Mucosa of descending colon (tissue), 3 donors: ENCODE results near the gene MIF4GD. TPM values are rescaled to one million over a fixed set of nuclear protein-coding genes. Genes with fewer than 3 reads are reported as not detected.
A peak's percentile ranks its signal among the peaks of the same experiment; 100 is the strongest.
"Not testable (repeated sequence)": the region's sequence is repeated elsewhere in the genome, so short reads cannot be mapped to it uniquely, and the experiment has no call there.

Source experiments
- ATAC-seq: fragments of 200-7000 bp; cut with Tn5 transposase; one replicate; pipeline ENCODE4 v1.9.1; 2020; ENCODE audit warnings: mild to moderate bottlenecking, moderate library complexity
- DNase-seq, 3 donors: peaks; one replicate each; pipeline ENCODE4 v3.0.0-alpha.2; 2020
- H3K36me3 ChIP-seq: fragments of 200-600 bp; one replicate; pipeline ENCODE4 v1.8.0; 2021; ENCODE audit warnings: low read depth, mild to moderate bottlenecking
- H3K4me1 ChIP-seq: fragments of 200-600 bp; one replicate; pipeline ENCODE4 v1.8.0; 2021; ENCODE audit warnings: low read depth, mild to moderate bottlenecking
- H3K4me3 ChIP-seq: fragments of 200-600 bp; one replicate; pipeline ENCODE4 v1.8.0; 2021; ENCODE audit warnings: mild to moderate bottlenecking
- H3K9me3 ChIP-seq: fragments of 200-600 bp; one replicate; pipeline ENCODE4 v1.8.0; 2021; ENCODE audit warnings: mild to moderate bottlenecking
- CTCF ChIP-seq: fragments of 200-600 bp; IDR thresholded peaks from one replicate; pipeline ENCODE4 v1.8.0; 2022; ENCODE audit warnings: antibody characterized with exemption, mild to moderate bottlenecking
- intact Hi-C, 2 donors: fragments of 100-400 bp; cut with DNase I in 1 of 2; cut with micrococcal nuclease in 1 of 2; formaldehyde crosslinking; loops; one replicate each; pipeline versions ENCODE4 v1.11.0 to v1.11.1; 2022; cut with DNase I, micrococcal nuclease
- total RNA-seq, 3 donors: library from RNA; stranded (reverse); fragmentation: NEBNext Ultra II Directional in 2 of 3; extraction: Animal tissue kit (Norgen Biotek cat#: 25700) in 2 of 3; gene quantifications; one replicate each; pipeline versions ENCODE4 v1.2.1 to v1.2.4, GENCODE V29; 2021 to 2023
- donor health status: DM: no; HTN: no; CAD: no; lungs with moderate emphysema.
- donor health status: DM: no; HTN: no; CAD: no.
- donor health status: DM: no; HTN: yes; CAD: no.

MIF4GD gene
- total RNA-seq, 3 donors from 2014 or later, result 17.3 to 21.4 (median 19.1) TPM

- intact Hi-C loops, result no loop called here
- TF ChIP-seq CTCF, result no peak
- DNase-seq (no peak), ATAC-seq (no peak)
- Histone ChIP-seq H3K4me1 (peaks cover 3% of the 10 kb centered on the region), H3K36me3 (peaks cover 8% of the 10 kb centered on the region), H3K9me3 (no peaks in the 10 kb centered on the region), H3K4me3 (no peak overlapping the region)
Measured at GRCh38 chr17:75285123-75285522, 14.1 kb upstream of the MIF4GD start.

- intact Hi-C loops, ATAC-seq: not testable (repeated sequence)
Measured at GRCh38 chr17:75280189-75280588, 9.2 kb upstream of the MIF4GD start.

GRCh38 chr17:75277664-75278071 is 6.6 kb upstream of the MIF4GD start:
- TF ChIP-seq CTCF, result no peak
- ATAC-seq (no peak), DNase-seq (no peak)
- Histone ChIP-seq H3K4me3 (no peak overlapping the region), H3K4me1 (no peaks in the 10 kb centered on the region), H3K9me3 (no peaks in the 10 kb centered on the region), H3K36me3 (peaks cover 3% of the 10 kb centered on the region)
- intact Hi-C loops, result no loop called here

More at GRCh38 chr17:75280189-75280588, 9.2 kb upstream of the MIF4GD start:
- H3K4me3 ChIP-seq, H3K9me3 ChIP-seq, H3K36me3 ChIP-seq, H3K4me1 ChIP-seq, DNase-seq: not testable (repeated sequence)

- intact Hi-C loops, result no loop called here
- DNase-seq (no peak), ATAC-seq (no peak)
- peaks cover 14% of the 10 kb centered on the region for H3K4me1 ChIP-seq
- peaks cover 3% of the 10 kb centered on the region for H3K36me3 ChIP-seq
- H3K9me3 ChIP-seq, result no peaks in the 10 kb centered on the region
- H3K4me3 ChIP-seq, result no peak overlapping the region
- no peak for TF ChIP-seq CTCF
Measured at GRCh38 chr17:75273977-75274708, 3.1 kb upstream of the MIF4GD start.

- intact Hi-C loops, result no loop called here
- no peak for TF ChIP-seq CTCF
- no peak overlapping the region for H3K4me3 ChIP-seq
- H3K9me3 ChIP-seq, result no peaks in the 10 kb centered on the region
- ATAC-seq, result no peak
- no peaks in the 10 kb centered on the region for H3K36me3 ChIP-seq
- DNase-seq, result no peak
- peaks cover 14% of the 10 kb centered on the region for H3K4me1 ChIP-seq
Measured at GRCh38 chr17:75272848-75273184, 1.8 kb upstream of the MIF4GD start.

- H3K4me3 ChIP-seq, result peak overlapping the region; percentile 59
- no peaks in the 10 kb centered on the region for H3K9me3 ChIP-seq
- H3K36me3 ChIP-seq, result no peaks in the 10 kb centered on the region
- TF ChIP-seq CTCF, result no peak
- no peak for ATAC-seq
- intact Hi-C loops, result no loop called here
- no peak for DNase-seq
- peaks cover 18% of the 10 kb centered on the region for H3K4me1 ChIP-seq
Measured at GRCh38 chr17:75271955-75272847, 1.2 kb upstream of the MIF4GD start.
